GM19239 (cell line): ENCODE measurements around the gene DNA2.
A peak's percentile ranks its signal among the peaks of the same experiment; 100 is the strongest.
"Not testable (repeated sequence)": the region's sequence is repeated elsewhere in the genome, so short reads cannot be mapped to it uniquely, and the experiment has no call there.

ENCODE experiments used
- DNase-seq: peaks from one replicate; pipeline ENCODE4 v3.0.0; 2011; ENCODE audit warnings: low spot score; ENCODE audit not compliant: insufficient read length
- FAIRE-seq: peaks from 2 replicates; lab custom pipeline; 2011; peaks lifted over from hg19 to GRCh38; lab: Jason Lieb, UNC

DNA2 gene, protein sequence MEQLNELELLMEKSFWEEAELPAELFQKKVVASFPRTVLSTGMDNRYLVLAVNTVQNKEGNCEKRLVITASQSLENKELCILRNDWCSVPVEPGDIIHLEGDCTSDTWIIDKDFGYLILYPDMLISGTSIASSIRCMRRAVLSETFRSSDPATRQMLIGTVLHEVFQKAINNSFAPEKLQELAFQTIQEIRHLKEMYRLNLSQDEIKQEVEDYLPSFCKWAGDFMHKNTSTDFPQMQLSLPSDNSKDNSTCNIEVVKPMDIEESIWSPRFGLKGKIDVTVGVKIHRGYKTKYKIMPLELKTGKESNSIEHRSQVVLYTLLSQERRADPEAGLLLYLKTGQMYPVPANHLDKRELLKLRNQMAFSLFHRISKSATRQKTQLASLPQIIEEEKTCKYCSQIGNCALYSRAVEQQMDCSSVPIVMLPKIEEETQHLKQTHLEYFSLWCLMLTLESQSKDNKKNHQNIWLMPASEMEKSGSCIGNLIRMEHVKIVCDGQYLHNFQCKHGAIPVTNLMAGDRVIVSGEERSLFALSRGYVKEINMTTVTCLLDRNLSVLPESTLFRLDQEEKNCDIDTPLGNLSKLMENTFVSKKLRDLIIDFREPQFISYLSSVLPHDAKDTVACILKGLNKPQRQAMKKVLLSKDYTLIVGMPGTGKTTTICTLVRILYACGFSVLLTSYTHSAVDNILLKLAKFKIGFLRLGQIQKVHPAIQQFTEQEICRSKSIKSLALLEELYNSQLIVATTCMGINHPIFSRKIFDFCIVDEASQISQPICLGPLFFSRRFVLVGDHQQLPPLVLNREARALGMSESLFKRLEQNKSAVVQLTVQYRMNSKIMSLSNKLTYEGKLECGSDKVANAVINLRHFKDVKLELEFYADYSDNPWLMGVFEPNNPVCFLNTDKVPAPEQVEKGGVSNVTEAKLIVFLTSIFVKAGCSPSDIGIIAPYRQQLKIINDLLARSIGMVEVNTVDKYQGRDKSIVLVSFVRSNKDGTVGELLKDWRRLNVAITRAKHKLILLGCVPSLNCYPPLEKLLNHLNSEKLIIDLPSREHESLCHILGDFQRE

DNA sequence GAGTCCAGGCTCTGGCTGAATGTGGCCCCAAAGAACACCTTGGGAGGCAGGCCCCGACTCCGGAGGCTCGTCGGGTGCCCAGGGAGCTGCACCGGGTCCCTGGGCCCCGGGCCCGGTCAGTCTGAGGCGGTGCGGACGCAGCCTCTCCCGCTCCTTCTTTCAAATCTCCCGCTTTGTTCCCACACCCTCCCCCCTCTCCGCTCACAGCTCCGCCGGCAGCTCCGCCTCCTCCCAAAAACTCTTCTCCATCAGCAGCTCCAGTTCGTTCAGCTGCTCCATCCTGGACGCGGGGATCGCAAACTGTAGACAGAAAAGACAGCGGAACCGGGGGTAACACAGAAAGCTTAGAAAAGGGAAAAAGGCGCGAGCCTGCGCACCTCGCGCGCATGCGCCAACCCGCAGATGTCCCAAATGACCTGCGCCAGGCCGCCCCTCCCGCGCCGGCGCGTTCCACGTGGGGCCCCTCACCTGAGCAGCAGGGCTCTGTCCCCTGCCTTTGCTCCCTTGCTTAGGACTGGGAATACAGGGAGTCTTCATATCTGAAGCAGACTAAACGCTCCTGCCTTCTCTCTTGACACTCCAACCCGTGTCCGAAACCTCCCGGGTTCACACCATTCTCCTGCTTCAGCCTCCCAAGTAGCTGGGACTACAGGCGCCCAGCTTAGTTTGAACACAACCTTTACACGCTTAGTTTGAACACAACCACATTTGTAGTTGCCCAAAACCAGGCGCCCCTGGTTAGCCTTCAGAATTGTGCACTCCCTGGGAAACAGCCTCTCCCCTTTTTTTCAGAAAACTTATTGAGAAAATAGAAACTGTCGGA, at the start of gene DNA2:
DNA2 (minus strand) TSS at position 388 of the 823 bp plus-strand sequence; CDS start at position 279, 109 bp downstream.
- peak; percentile 89 for DNase-seq
- FAIRE-seq = peak; percentile 85

GRCh38 chr10:68518609-68519008, 46.8 kb upstream of the DNA2 start:
- not testable (repeated sequence) for FAIRE-seq

DNA sequence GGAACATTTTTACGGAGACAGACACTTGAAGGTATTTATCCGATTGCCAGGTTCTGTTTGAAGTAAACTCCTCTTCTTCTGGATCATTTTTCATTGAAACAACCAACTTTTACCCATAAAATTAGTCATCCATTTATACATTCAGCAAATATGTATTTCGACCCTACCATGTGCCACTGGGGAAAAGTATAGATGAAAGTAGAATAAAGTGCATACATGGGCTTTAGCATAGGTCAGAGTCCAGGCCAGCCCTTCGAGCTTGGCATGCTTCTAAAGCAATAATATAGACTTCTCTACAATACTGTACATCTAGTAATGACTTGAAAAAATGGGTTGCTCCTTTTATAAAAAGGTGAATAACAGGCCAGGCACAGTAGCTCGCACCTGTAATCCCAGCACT, 45.4 kb upstream of the DNA2 start:
- DNase-seq (no peak), FAIRE-seq (no peak)

More at GRCh38 chr10:68518609-68519008, 46.8 kb upstream of the DNA2 start:
- not testable (repeated sequence) for DNase-seq

- DNase-seq = no peak
- no peak for FAIRE-seq
Measured at GRCh38 chr10:68516766-68517165, 45.0 kb upstream of the DNA2 start.

- not testable (repeated sequence) for DNase-seq, FAIRE-seq
Measured at GRCh38 chr10:68516216-68516615, 44.4 kb upstream of the DNA2 start.

- no peak for FAIRE-seq
- DNase-seq = no peak
Measured at GRCh38 chr10:68508090-68508489, 36.3 kb upstream of the DNA2 start.

GRCh38 chr10:68506411-68506810, 34.6 kb upstream of the DNA2 start:
- FAIRE-seq (no peak), DNase-seq (no peak)

DNA sequence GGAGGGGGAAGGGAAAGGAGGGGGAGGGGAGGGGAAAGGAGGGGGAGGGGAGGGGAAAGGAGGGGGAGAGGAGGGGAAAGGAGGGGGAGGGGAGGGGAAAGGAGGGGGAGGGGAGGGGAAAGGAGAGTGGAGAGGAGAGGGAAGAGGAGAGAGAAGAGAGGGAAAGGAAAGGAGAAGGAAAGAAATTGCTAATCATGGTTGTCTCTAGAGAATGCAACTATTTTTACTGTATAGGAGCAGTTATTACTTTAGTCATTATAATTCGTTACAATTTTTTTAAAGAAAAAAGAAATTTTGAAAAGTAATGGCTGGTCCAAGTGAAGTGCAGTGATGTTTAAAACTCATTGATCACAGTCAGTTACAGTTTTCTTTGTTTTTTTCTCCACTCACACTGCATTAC, 31.1 kb upstream of the DNA2 start:
- no peak for FAIRE-seq

DNA sequence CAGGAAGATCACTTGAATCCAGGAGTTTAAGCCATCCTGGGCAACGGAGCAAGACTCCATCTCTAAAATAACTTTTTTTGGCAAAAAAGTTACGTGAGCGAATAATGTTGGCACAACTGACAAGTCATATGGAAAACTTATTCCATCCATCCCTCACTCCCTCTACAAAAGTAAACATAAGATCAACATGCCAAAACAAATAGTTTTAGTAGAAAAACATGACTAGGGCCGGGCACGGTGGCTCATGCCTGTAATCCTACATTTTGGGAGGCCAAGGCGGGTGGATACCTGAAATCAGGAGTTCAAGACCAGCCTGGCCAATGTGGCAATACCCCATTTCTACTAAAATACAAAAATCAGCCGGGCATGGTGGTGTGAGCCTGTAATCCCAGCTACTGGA, 29.9 kb upstream of the DNA2 start:
- FAIRE-seq = no peak

More for the DNA sequence above, 31.1 kb upstream of the DNA2 start:
- no peak for DNase-seq

DNA sequence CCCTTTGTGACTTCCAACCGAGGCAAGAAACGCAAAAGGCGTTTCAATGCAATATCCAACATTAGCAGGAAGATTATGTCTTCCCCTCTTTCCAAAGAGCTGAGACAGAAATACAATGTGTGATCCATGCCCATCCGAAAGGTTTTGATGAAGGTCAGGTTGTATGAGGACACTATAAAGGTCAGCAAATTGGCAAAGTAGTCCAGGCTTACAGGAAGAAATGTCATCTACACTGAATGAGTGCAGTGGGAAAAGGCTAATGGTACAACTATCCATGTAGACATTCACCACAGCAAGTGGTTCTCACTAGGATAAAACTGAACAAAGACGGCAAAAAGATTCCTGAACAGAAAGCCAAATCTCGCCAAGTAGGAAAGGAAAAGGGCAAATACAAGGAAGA, 27.8 kb upstream of the DNA2 start:
- no peak for FAIRE-seq
- DNase-seq = no peak

More for the DNA sequence above, 29.9 kb upstream of the DNA2 start:
- no peak for DNase-seq

- FAIRE-seq = no peak
- no peak for DNase-seq
Measured at GRCh38 chr10:68496072-68496471, 24.3 kb upstream of the DNA2 start.

DNA sequence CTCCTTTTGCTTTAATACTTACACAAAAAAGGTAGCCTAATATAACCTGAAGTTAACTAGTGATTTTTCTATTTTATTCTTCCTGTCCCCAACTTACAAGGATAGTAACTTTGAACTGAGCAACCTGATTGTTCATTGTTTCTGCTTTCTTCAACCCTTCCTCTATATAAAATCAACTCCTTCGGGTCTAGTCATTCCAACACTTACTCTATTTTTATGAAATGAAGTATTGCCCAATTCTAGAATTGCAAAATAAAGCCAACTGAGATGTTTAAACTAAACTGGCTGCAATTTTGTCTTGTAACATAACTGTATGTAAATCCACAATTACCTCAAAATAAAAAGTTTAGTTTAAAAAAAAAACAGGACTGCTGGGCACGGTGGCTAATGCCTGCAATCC, 20.3 kb upstream of the DNA2 start:
- no peak for DNase-seq

GRCh38 chr10:68489919-68490318, 18.1 kb upstream of the DNA2 start:
- DNase-seq = no peak
- FAIRE-seq = no peak

More for the DNA sequence above, 20.3 kb upstream of the DNA2 start:
- FAIRE-seq = no peak

- DNase-seq (no peak), FAIRE-seq (no peak)
Measured at GRCh38 chr10:68474021-68474420, 2.2 kb upstream of the DNA2 start.

DNA sequence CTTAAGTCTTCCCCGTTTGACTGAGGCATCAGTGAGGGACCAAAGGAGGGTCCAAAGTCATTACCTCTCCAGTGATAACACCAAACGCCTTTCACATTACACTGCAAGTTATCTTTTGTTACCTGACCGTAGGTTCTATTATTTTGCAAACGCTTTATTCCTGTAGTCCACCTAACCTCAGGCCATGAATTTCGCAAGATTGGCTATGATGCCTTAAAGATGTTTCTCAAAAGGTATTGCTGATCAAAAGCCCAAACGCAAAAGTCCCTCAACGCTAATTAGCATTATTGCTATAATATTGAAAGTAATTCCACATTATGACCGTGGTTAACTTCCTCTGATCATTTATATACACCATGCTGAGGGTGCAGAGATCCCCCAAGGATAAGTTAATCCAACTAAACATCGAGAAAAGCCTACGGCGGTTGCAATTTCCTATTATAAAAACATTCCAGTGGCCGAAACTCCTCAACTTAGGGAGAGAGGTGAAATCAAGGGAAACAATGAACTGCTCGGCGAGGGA, 649 bp downstream of the DNA2 start:
- peak; percentile 21 for FAIRE-seq

DNA sequence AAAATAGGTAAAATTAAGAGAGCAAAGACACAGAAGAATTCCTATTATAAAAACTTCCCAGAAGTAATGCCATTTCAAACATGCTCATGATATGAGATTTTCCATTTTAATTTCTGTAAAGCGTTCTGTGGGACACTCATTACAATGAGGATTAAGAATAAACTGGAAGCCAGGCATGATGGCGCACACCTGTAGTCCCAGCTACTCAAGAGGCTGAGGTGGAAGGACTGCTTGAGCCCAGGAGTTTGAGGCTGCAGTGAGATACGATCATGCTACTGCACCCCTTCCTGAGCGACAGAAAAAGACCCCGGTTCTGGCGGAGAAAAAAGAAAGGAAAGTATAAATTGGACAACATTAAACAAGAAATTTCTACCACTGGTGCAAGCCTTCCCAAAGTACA, 1.5 kb downstream of the DNA2 start:
- DNase-seq (no peak), FAIRE-seq (no peak)

More for the DNA sequence above, 649 bp downstream of the DNA2 start:
- DNase-seq = peak; percentile 1

DNA sequence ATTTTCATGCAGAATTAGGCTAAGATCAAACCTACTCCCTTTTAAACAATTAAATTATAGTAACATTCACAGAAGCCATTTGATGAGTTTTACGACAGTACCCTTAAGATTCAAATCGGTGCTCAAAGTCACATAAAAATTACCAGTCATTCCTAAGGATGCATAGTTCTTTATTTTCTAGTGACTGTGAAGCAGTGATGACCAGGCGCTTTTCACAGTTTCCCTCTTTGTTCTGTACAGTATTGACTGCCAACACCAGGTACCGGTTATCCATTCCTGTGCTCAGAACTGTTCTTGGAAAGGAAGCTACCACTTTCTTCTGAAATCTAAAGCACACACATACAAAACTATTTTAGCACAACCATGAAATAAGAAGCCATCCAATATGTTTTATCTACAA, 1.9 kb downstream of the DNA2 start:
- DNase-seq (no peak), FAIRE-seq (no peak)

GRCh38 chr10:68464729-68465128, 7.0 kb downstream of the DNA2 start:
- DNase-seq, FAIRE-seq: not testable (repeated sequence)

GRCh38 chr10:68463365-68464093, 8.2 kb downstream of the DNA2 start:
- FAIRE-seq (no peak), DNase-seq (no peak)
